MM.1S (cell line): Measurements from ENCODE around the gene KNOP1.

Source experiments
- DNase-seq: peaks from one replicate; pipeline ENCODE4 v3.0.0-alpha.2; 2015
- H2AFZ ChIP-seq: fragments of 300-600 bp; sonication (generic); 2 replicates; pipeline ENCODE4 v1.6.0; 2016; ENCODE audit warnings: antibody characterized with exemption, low read length
- H3F3A ChIP-seq: fragments of 300-600 bp; sonication (generic); 2 replicates; pipeline ENCODE4 v1.6.1; 2016; ENCODE audit warnings: mild to moderate bottlenecking, antibody characterized with exemption, low read length, moderate library complexity, mixed read lengths; ENCODE audit not compliant: insufficient read depth
- H3K27ac ChIP-seq: fragments of 300-600 bp; sonication (generic); 2 replicates; pipeline ENCODE4 v1.5.1; 2016; ENCODE audit warnings: mild to moderate bottlenecking, low read length
- H3K27me3 ChIP-seq: fragments of 300-600 bp; sonication (generic); replicated peaks from 2 replicates; pipeline ENCODE4 v1.6.0; 2016; ENCODE audit warnings: low read length; ENCODE audit not compliant: insufficient read depth
- H3K36me3 ChIP-seq: fragments of 300-600 bp; sonication (generic); replicated peaks from 2 replicates; pipeline ENCODE4 v1.6.1; 2016; ENCODE audit warnings: mild to moderate bottlenecking, low read length, mixed read lengths; ENCODE audit not compliant: insufficient read depth
- H3K4me1 ChIP-seq: fragments of 300-600 bp; sonication (generic); 2 replicates; pipeline ENCODE4 v1.6.1; 2016; ENCODE audit warnings: low read length, mixed read lengths
- H3K4me2 ChIP-seq: fragments of 300-600 bp; sonication (generic); 2 replicates; pipeline ENCODE4 v1.6.0; 2016; ENCODE audit warnings: low read depth, low read length
- H3K4me3 ChIP-seq: fragments of 300-600 bp; sonication (generic); 2 replicates; pipeline ENCODE4 v1.5.1; 2016; ENCODE audit warnings: low read length, mixed read lengths
- H3K79me2 ChIP-seq: fragments of 300-600 bp; sonication (generic); 2 replicates; pipeline ENCODE4 v1.6.1; 2016; ENCODE audit warnings: mixed run types, low read length, mixed read lengths
- H3K9ac ChIP-seq: fragments of 300-600 bp; sonication (generic); 2 replicates; pipeline ENCODE4 v1.6.1; 2016; ENCODE audit warnings: low read length, mixed read lengths
- H3K9me2 ChIP-seq: fragments of 300-600 bp; sonication (generic); replicated peaks from 2 replicates; pipeline ENCODE4 v1.6.1; 2016; ENCODE audit warnings: mild to moderate bottlenecking, low read length, mixed read lengths; ENCODE audit not compliant: insufficient read depth
- H3K9me3 ChIP-seq: fragments of 300-600 bp; sonication (generic); replicated peaks from 2 replicates; pipeline ENCODE4 v1.6.1; 2016; ENCODE audit warnings: mild to moderate bottlenecking, low read length, mixed read lengths; ENCODE audit not compliant: insufficient read depth
- H4K20me1 ChIP-seq: fragments of 300-600 bp; sonication (generic); 2 replicates; pipeline ENCODE4 v1.6.1; 2016; ENCODE audit warnings: mild to moderate bottlenecking, low read length, moderate library complexity, mixed read lengths; ENCODE audit not compliant: insufficient read depth
- CTCF ChIP-seq: fragments of 300-600 bp; sonication (generic); IDR thresholded peaks from 2 replicates; pipeline ENCODE4 v1.5.1; 2016; ENCODE audit warnings: antibody characterized with exemption, low read length, mixed read lengths
- EZH2 ChIP-seq: fragments of 300-600 bp; sonication (generic); optimal IDR thresholded peaks from 2 replicates; pipeline ENCODE3; 2017; ENCODE audit warnings: low read depth, mild to moderate bottlenecking, antibody characterized with exemption, low read length, mixed read lengths
- EZH2phosphoT487 ChIP-seq: fragments of 300-600 bp; sonication (generic); IDR thresholded peaks from 2 replicates; pipeline ENCODE4 v1.6.1; 2018; ENCODE audit warnings: antibody characterized with exemption, low read length

The KNOP1 gene

GRCh38 chr16:19710991-19711545 is 7.0 kb downstream of the KNOP1 start:
- H3K79me2 ChIP-seq: peaks cover 21% of the 10 kb centered on the region

GRCh38 chr16:19710191-19710908 is 7.7 kb downstream of the KNOP1 start:
- H3K36me3 ChIP-seq: peaks cover 6% of the 10 kb centered on the region; the same call in 1 of the 2 replicates
- H3K9me3 ChIP-seq: no peaks in the 10 kb centered on the region
- H3K4me2 ChIP-seq: no peak overlapping the region
- H3K27ac ChIP-seq: no peak overlapping the region
- no peaks in the 10 kb centered on the region for H4K20me1 ChIP-seq
- peaks cover 14% of the 10 kb centered on the region for H3K79me2 ChIP-seq
- no peaks in the 10 kb centered on the region for H3K27me3 ChIP-seq
- no peak overlapping the region for H3K9ac ChIP-seq
- no peaks in the 10 kb centered on the region for H3F3A ChIP-seq
- DNase-seq: no peak
- H2AFZ ChIP-seq: no peak overlapping the region
- no peaks in the 10 kb centered on the region for H3K9me2 ChIP-seq
- no peaks in the 10 kb centered on the region for H3K4me1 ChIP-seq
- no peak for TF ChIP-seq EZH2
- no peak for TF ChIP-seq CTCF
- TF ChIP-seq EZH2phosphoT487: no peak
- H3K4me3 ChIP-seq: no peak overlapping the region

More at GRCh38 chr16:19710991-19711545, 7.0 kb downstream of the KNOP1 start:
- H3K9ac ChIP-seq: no peak overlapping the region
- DNase-seq: no peak
- no peaks in the 10 kb centered on the region for H3K4me1 ChIP-seq
- no peaks in the 10 kb centered on the region for H3K9me2 ChIP-seq
- H3K27me3 ChIP-seq: no peaks in the 10 kb centered on the region
- H3K4me2 ChIP-seq: no peak overlapping the region
- peaks cover 6% of the 10 kb centered on the region; the same call in 1 of the 2 replicates for H3K36me3 ChIP-seq
- no peaks in the 10 kb centered on the region for H3K9me3 ChIP-seq
- H3K27ac ChIP-seq: no peak overlapping the region
- H3K4me3 ChIP-seq: no peak overlapping the region
- TF ChIP-seq EZH2: no peak
- no peak for TF ChIP-seq CTCF
- TF ChIP-seq EZH2phosphoT487: no peak
- H2AFZ ChIP-seq: no peak overlapping the region
- H3F3A ChIP-seq: no peaks in the 10 kb centered on the region
- H4K20me1 ChIP-seq: no peaks in the 10 kb centered on the region

GRCh38 chr16:19709381-19710136 is 8.5 kb downstream of the KNOP1 start:
- Histone ChIP-seq H3K9ac (no peak overlapping the region), H3K4me1 (no peaks in the 10 kb centered on the region), H3K4me3 (no peak overlapping the region), H3K27me3 (no peaks in the 10 kb centered on the region), H3K4me2 (no peak overlapping the region), H3K36me3 (peaks cover 5% of the 10 kb centered on the region; the same call in 1 of the 2 replicates), H3K9me3 (no peaks in the 10 kb centered on the region), H3K9me2 (no peaks in the 10 kb centered on the region), H3K27ac (no peak overlapping the region), H3F3A (no peaks in the 10 kb centered on the region), H4K20me1 (no peaks in the 10 kb centered on the region), H3K79me2 (peaks cover 6% of the 10 kb centered on the region; the same call in 1 of the 2 replicates), H2AFZ (no peak overlapping the region)
- DNase-seq: no peak
- TF ChIP-seq CTCF (no peak), EZH2phosphoT487 (no peak), EZH2 (no peak)
